SU-DHL-6 (cell line): ENCODE data around the gene MATN1.

Source experiments
- H2AFZ ChIP-seq: fragments of 200-600 bp; sonication (generic); 2 replicates; pipeline ENCODE4 v1.6.1; 2014; ENCODE audit warnings: low read depth, mild to moderate bottlenecking, moderate library complexity, mixed read lengths, antibody characterized with exemption, low read length; ENCODE audit not compliant: severe bottlenecking
- H3F3A ChIP-seq: fragments of 200-600 bp; shearing (Covaris generic); 2 replicates; pipeline ENCODE4 v1.6.0; 2016; ENCODE audit warnings: antibody characterized with exemption, mild to moderate bottlenecking; ENCODE audit not compliant: insufficient read depth
- H3K27ac ChIP-seq: fragments of 200-600 bp; sonication (generic); 2 replicates; pipeline ENCODE4 v1.5.1; 2016; ENCODE audit warnings: low read depth, mild to moderate bottlenecking, low read length, moderate library complexity, mixed read lengths
- H3K27me3 ChIP-seq: fragments of 200-600 bp; sonication (generic), shearing (Covaris generic); 2 replicates; pipeline ENCODE4 v1.6.0; 2014; ENCODE audit warnings: mild to moderate bottlenecking, low read length
- H3K36me3 ChIP-seq: fragments of 200-600 bp; sonication (generic); 2 replicates; pipeline ENCODE4 v1.6.1; 2014; ENCODE audit warnings: mild to moderate bottlenecking, low read length, mixed read lengths
- H3K4me2 ChIP-seq: fragments of 300-600, 200-600 bp; shearing (Covaris generic), sonication (generic); 2 replicates; pipeline ENCODE4 v1.6.0; 2014; ENCODE audit warnings: low read length, low read depth, mild to moderate bottlenecking; ENCODE audit not compliant: poor library complexity, severe bottlenecking
- H3K4me3 ChIP-seq: fragments of 200-600 bp; sonication (generic); 2 replicates; pipeline ENCODE4 v1.5.1; 2014; ENCODE audit warnings: antibody characterized with exemption, low read length, mild to moderate bottlenecking, mixed read lengths; ENCODE audit not compliant: insufficient read depth, poor library complexity, severe bottlenecking
- H3K79me2 ChIP-seq: fragments of 200-600 bp; sonication (generic); 2 replicates; pipeline ENCODE4 v1.6.1; 2014; ENCODE audit warnings: mild to moderate bottlenecking, low read length, moderate library complexity; ENCODE audit not compliant: insufficient read depth
- H3K9ac ChIP-seq: fragments of 200-600 bp; sonication (generic); 2 replicates; pipeline ENCODE4 v1.7.0; 2014; ENCODE audit warnings: mild to moderate bottlenecking, low read length
- H3K9me2 ChIP-seq: fragments of 200-600 bp; sonication (generic); replicated peaks from 2 replicates; pipeline ENCODE4 v1.6.1; 2014; ENCODE audit warnings: low read length; ENCODE audit not compliant: insufficient read depth
- H3K9me3 ChIP-seq: fragments of 200-600 bp; sonication (generic); 2 replicates; pipeline ENCODE4 v1.6.1; 2014; ENCODE audit warnings: low read length, mixed read lengths; ENCODE audit not compliant: insufficient read depth
- H4K20me1 ChIP-seq: fragments of 200-600 bp; sonication (generic); 2 replicates; pipeline ENCODE4 v1.6.1; 2014; ENCODE audit warnings: low read depth, mild to moderate bottlenecking, antibody characterized with exemption, low read length, moderate library complexity, mixed read lengths
- CTCF ChIP-seq: fragments of 200-600 bp; sonication (generic); IDR thresholded peaks from one replicate; pipeline ENCODE4 v1.5.1; 2017; ENCODE audit warnings: antibody characterized with exemption, mild to moderate bottlenecking, low read length, moderate library complexity; ENCODE audit not compliant: insufficient read depth, poor library complexity, severe bottlenecking
- EZH2phosphoT487 ChIP-seq: fragments of 200-600 bp; sonication (generic), shearing (Covaris generic); conservative IDR thresholded peaks from 2 replicates; pipeline ENCODE4 v1.6.1; 2018; ENCODE audit warnings: mild to moderate bottlenecking, antibody characterized with exemption, low read length, moderate library complexity, mixed read lengths

MATN1 gene

GRCh38 chr1:30729901-30730300, 6.5 kb upstream of the MATN1 start:
- no peak overlapping the region for H3K27ac ChIP-seq
- no peaks in the 10 kb centered on the region for H4K20me1 ChIP-seq
- H3K4me3 ChIP-seq: no peak overlapping the region
- TF ChIP-seq EZH2phosphoT487: no peak
- H3K27me3 ChIP-seq: no peaks in the 10 kb centered on the region
- H3K4me2 ChIP-seq: peak overlapping the region; percentile 33
- H3K9me2 ChIP-seq: no peaks in the 10 kb centered on the region
- H2AFZ ChIP-seq: no peak overlapping the region
- peaks cover 25% of the 10 kb centered on the region for H3F3A ChIP-seq
- no peaks in the 10 kb centered on the region for H3K79me2 ChIP-seq
- H3K36me3 ChIP-seq: 0 out of 2 replicates have a peak, but pooled peaks cover under 1% of the 10 kb centered on the region
- peak overlapping the region; percentile 26; the same call in 1 of the 2 replicates for H3K9ac ChIP-seq
- no peaks in the 10 kb centered on the region for H3K9me3 ChIP-seq

GRCh38 chr1:30728832-30729638, 5.7 kb upstream of the MATN1 start:
- Histone ChIP-seq H3K27me3 (no peaks in the 10 kb centered on the region), H4K20me1 (no peaks in the 10 kb centered on the region), H3K9me2 (no peaks in the 10 kb centered on the region), H3K36me3 (no peaks in the 10 kb centered on the region), H3K4me2 (no peak overlapping the region), H3K9me3 (no peaks in the 10 kb centered on the region), H3K79me2 (no peaks in the 10 kb centered on the region), H3F3A (peaks cover 18% of the 10 kb centered on the region), H3K27ac (no peak overlapping the region), H3K9ac (no peak overlapping the region), H2AFZ (no peak overlapping the region), H3K4me3 (no peak overlapping the region)
- TF ChIP-seq EZH2phosphoT487 (no peak), CTCF (no peak)

- H3K27ac ChIP-seq: no peak overlapping the region
- H3K36me3 ChIP-seq: no peaks in the 10 kb centered on the region
- H3K9me3 ChIP-seq: no peaks in the 10 kb centered on the region
- no peak overlapping the region for H3K4me2 ChIP-seq
- H3K9me2 ChIP-seq: no peaks in the 10 kb centered on the region
- no peaks in the 10 kb centered on the region for H3K27me3 ChIP-seq
- H3K79me2 ChIP-seq: no peaks in the 10 kb centered on the region
- no peak for TF ChIP-seq CTCF
- TF ChIP-seq EZH2phosphoT487: no peak
- peaks cover 11% of the 10 kb centered on the region for H3F3A ChIP-seq
- H2AFZ ChIP-seq: no peak overlapping the region
- H3K4me3 ChIP-seq: no peak overlapping the region
- H3K9ac ChIP-seq: no peak overlapping the region
- H4K20me1 ChIP-seq: no peaks in the 10 kb centered on the region
These were observed 5.0 kb upstream of the MATN1 start for GRCh38 chr1:30728340-30728739.

GRCh38 chr1:30727824-30728223, 4.4 kb upstream of the MATN1 start:
- Histone ChIP-seq H3K9me2 (no peaks in the 10 kb centered on the region), H3K27me3 (no peaks in the 10 kb centered on the region), H3K4me3 (no peak overlapping the region), H3F3A (peaks cover 6% of the 10 kb centered on the region), H3K9me3 (no peaks in the 10 kb centered on the region), H4K20me1 (no peaks in the 10 kb centered on the region), H3K4me2 (no peak overlapping the region), H2AFZ (no peak overlapping the region), H3K27ac (no peak overlapping the region), H3K79me2 (no peaks in the 10 kb centered on the region), H3K9ac (no peak overlapping the region), H3K36me3 (no peaks in the 10 kb centered on the region)
- TF ChIP-seq CTCF: no peak
